ENCODE results near the gene B4GALT6.

The B4GALT6 gene

DNA sequence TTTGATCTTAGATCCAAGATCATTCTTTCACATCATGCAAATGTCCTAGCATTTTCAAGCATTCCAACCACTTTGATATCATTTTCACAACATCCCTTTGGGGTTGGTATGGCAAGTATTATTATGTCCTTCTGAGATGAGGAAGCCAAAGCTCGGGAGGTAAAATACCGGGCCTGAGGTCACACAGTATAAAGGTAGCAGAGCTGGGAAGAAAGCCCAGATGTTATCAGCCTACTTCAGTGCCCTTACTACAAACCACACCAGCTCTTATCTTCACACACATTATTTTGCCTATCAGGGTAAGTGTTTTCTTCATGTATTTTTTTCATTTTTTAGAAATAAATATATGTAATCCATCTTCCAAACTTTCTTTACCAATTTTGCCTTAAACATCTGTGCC is 4.2 kb upstream of the B4GALT6 start:
- no peak for DNase-seq (ENCODE audit: low read depth)

DNA sequence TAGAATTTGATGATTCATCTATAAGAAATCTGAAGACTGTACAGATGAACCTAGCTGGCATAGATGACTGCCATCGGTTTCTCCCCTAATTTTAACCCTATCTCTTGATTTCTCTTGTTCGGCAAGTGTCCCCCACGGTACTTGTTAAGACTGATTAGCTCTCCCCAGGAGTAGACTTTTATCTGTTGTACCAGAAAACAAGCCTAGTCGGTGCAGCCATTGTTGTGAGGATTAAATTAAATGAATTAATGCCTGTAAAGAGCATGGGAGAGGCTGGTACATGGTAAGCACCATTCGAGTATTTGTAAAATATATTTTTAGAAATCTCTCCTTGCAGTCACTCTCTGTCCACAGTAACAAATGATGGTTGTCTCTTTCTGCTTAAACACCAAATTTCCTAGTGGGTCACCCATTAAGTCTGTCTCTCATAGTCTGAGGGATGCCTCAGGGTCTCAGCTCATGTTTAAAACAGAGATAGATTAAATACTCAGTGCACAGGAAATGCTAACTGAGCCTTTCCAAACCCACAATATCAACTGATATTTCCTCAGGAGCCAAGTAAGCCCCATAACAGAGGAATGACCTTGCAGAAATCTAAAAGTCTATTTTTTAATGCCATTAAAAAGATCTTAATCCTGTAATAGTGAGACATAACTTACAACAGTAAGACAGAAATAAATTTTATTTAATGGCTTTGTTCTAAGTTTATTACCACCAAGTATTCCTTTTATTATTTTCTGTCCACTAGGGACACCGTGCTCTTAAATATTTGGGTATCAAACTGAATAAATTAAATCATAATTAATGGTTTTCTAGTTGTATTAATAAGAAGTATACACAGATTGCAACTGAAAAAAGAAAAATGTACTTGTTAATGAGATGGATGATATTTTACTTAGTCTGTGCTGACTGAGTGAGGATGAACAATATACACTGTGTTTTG is 2.9 kb upstream of the B4GALT6 start:
- DNase-seq (ENCODE audit: low read depth), result no peak

DNA sequence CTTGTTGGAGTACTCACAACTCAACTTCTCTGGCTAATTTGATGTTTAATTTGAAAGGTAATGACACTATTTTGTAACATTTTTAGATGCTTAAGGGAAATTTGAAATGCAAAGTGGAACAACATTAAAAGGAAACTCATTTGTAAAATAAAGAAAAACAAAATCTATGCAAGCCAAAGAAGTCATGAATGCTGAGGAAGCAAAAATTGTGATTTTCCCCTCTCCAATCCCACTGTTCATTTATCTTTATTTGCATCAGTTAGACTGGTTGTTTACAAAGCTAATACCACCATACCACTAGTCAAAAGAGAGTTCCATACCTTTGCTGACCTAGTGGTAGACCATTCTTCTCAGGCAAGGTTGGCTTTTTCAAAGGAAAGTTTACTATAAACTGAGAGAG is 2.2 kb upstream of the B4GALT6 start:
- DNase-seq (ENCODE audit: low read depth), result no peak

DNA sequence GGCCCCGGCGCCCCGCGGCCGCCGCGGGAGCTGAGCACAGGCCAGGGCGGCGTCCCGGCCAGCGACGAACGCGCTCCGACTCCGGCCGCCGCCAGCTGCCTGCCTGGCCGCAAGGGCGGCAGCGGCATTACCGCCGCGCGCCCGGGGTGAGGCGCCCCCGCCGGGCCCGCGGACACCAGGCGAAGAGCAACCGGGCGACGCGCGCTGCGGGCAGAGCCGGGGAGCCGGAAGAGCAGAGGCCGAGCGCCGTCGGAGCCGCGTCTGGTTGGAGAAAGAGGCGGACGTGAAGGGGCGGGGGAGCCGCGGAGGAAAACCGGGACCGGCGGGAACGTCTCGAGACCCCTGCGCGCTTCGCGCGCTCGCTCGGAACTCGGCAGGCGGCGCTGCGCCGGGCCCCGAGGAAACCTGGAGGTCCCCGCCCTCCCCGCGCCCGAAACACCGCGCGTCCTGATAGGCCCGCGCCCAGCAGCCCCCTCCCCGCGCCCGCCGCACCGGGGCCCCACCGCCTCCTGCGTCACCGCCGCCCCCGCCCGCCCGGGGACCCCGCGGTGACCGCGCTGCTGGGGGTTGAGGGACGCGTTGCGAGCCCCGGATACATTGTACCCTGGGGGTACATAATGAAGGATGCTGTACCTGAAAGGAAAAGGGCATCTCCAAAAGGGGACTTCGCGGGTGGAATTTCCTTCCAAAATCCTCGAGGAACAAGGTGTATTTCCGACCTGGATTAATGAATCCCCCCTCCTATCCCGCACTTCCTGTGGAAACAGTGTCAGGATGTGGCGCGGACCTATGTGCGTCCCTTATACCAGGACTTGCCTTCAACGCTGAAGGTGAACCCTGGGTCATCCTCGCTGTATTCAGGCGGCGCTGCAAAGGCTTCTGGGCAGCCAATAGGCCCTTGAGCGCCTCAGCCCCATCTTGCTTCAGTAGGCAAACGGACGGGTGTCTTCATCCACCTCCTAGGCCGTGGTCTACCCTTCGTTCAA is 1.0 kb upstream of the B4GALT6 start:
- DNase-seq (ENCODE audit: low read depth), result peak; percentile 19

DNA sequence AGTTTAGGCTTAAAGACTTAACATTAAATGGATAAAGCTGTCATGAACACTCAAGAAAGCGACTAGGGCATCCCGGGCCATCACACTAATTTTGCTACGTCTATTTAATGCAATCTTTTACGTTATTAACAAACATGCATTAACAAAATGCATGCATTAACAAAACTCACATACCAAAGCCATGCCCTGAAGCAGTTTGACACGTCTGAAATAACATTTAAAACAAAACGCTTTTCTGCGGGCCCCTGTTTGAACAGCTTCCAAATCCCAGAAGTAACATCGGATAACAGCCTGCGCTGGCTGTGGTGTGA is 458 bp downstream of the B4GALT6 start:
- DNase-seq (ENCODE audit: low read depth), result no peak

DNA sequence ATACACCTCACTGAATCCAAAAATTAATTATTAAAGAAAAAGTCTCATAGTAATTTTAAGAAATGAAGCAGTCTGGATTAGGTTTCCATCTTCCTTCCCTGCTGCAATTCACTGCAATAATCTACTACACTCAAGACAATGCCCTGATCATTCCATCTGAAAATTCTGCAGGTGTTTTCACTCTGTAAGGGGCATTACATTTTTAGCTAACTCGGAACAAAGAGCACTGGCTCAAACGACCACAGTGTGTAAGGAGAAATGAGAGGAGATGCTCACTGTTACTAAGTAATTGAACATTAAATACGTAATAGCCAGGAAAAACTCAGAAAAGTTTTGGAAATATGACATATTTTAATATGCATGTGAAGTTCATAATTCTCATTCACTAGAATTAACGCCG is 1.3 kb downstream of the B4GALT6 start:
- no peak for DNase-seq (ENCODE audit: low read depth)

DNA sequence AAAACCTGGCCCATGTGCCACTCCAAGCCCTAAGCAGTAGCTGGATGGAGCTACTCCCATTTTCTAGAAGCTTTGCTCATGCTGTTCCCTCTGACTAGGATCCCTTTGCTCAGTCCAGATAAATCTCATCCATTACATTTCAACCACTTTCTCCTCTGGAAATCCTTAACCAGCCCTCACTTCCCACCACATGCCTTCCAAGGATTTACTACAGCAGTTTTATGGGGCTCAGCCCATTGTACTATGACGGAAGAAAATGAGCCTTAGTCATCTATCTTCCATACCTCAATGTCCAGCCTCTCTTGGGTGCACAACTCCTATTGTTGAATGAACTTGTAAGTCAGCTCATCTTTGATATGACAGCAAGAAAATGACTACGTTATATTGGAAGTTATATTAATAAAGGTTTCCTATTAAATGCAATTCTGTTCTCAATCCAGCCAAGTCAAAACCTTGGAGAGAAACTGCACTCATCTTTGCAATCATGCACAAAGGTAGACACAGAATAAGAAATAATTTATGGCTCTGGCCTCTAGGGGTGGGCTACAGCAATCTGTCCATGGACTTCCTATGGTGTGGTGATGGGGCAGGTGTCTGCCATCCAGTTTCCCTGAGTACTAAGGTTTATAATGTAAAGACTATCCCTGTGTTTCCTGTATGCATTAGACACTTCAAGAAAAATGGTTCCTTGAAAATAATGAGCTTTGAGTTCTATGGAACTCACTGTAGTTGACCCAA is 3.4 kb downstream of the B4GALT6 start:
- DNase-seq (ENCODE audit: low read depth), result no peak

DNA sequence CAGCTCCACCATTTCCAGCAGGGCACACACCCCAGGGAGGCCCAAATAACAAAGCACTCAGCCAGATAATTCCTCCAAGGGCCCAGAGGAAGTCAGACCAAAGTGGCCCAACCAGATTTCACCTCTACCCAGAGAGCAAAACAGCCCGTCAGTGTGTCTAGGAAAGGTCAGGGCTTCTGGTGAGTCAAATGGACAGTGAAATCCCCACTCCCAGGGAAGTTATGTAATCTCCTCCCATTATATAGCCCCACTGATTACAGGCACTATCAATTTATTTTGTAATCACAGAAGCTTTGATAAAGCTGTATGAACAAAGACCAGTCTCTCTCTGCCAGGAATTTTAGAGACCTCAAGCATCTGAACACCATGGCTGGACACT is 4.0 kb downstream of the B4GALT6 start:
- DNase-seq (ENCODE audit: low read depth), result no peak

DNA sequence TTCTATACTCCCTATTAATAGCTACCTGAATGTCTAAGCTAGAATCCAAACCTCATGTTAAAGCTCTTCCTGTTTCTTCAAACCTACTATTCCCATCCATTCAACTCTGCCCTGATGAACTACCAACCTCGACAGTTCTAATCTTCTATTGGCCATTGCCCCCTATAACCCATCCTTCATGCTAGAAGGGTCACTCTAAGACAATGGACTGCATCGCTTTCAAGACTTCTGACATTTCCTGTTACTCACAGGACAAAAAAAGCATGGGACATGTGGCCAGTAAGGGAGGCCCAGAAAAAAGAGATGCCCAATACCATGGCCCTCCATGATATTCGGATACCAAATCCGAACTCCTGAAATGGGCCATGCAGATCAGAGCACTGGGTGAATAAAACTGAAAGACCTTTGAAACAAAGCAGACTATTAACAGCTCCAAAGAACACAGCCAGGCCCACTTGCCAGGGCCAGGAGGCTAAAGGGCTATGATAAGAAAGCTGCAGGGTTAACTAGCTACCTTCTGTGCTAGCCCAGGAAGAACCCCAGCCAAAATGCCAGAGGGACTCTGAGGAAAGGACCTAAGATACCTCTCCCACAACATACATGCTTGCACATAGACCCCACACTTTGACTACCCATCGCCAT is 4.5 kb downstream of the B4GALT6 start:
- DNase-seq (ENCODE audit: low read depth), result no peak

DNA sequence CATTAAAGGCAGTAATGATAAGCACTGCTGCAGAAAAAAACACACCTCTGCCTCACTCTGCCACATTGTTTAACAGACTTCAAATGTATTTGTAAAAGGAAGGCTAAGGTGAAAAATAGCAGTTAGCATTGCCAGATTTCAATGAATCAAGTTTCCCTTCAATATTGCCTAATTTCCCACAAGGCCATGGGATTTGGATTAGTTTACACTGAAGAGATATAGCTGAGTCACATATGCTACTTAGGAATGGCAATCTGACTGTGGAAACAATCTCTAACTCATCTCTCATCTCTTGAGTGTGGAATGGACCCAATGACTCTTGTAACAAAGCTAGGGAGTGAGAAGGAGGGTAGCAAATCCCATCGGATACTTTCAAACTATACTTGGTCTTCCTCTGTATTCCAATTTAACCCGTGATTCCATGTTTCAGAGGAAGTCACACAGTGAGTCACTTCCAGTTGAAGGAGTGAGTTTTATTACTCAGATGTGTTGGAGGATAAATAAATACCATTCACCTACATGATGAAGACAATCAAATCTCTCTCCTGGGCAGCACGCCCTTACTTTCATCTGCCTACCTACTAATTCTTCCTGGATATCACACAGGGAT is 5.1 kb downstream of the B4GALT6 start:
- DNase-seq (ENCODE audit: low read depth), result no peak

DNA sequence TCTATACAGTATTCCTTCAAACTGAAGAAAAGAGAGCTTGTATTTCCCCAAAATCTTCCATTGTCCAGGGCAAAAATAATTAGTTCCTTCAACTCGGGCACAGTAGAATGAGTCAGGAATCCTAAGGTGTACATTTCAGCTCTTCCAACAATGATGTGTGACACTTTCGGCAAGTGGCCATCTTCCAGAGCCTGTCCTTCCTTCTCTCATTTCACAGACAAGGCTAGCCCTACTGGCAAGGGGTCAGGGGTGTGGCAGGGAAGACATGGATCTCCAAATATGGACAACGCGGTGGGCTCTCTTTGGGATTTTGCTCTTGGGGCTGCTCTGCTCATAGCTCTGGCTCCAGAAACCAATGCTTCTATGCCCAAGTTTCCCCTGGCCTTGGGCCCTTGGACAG is 6.0 kb downstream of the B4GALT6 start:
- DNase-seq (ENCODE audit: low read depth), result no peak

DNA sequence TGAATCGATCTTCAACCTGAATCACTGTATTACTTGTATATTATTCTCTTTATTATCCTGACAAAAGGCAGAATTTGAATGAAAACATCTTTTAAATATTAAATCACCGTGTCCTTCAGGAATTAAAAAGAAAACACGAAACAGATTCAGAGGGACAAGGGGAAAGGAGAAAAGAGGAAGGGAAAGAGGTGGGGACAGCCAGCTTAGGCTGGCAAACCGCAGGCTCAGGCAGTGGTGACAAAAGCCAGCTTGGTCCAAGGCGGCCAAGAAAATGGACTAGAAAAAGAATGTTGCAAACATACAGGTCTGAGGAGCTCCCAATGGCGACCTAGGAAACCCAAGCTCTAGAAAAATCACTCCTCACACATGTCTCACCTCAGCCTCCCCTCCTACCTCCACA is 6.8 kb downstream of the B4GALT6 start:
- DNase-seq (ENCODE audit: low read depth), result no peak

DNA sequence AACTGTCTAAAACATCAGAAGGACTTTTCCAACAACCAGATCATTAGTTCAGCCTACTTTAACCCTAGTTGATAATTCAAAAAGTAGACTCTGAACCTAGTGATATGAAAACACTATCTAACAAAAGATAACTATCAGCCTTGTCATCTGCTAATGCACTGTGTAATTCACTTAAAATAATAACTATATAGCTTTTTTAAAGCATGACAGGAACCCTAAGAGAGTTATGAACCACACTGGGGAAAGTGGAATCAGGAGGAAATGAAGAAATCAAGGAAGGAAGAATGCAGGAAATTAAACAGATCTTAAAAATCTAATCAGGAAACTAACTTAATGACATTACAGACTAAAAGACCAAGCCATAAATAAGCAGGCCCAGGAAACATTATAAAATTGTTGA is 9.0 kb downstream of the B4GALT6 start:
- DNase-seq (ENCODE audit: low read depth), result no peak

DNA sequence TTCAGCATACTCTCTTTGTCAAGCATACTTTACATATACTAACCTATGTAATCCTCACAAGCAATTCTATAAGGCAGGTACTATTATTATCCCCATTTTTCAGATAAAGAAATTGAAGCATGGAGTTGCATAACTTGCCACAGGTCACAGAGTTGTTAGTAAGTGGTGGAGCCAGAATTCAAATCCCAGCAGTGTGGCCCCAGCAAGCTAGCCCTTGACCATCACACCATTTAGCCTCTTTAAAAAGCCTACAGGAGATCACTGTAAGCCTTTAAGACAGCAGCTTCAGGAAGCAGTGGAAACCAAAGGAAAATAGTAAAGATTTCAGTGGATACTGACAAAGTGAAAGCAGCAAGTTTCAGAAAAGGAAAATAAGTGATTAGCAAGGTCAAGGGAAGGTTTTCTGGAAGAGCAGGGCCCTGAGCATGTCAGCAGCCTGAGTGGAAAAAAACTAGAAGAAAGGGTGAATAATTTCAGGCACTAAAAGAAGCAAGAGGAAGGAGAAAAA is 11.7 kb downstream of the B4GALT6 start:
- DNase-seq (ENCODE audit: low read depth), result no peak

DNA sequence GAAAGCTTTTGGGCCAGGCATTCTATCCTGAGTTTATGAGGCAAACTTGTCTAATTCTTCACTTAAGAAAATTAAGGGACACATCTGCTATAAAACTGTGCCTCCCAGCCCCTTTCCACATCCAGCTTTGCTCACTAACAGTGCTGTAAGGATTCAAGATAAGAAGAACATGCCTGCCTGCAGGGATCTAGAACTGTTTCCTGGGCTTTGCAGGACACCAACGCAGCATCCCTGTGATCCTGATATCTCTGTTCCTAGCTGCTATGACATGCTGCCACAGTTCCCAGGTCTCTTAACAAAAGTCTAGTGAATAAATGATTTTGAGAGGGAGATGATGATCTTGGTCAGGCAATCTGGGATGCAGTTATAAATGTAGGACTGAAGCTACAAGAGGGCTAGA is 12.4 kb downstream of the B4GALT6 start:
- DNase-seq (ENCODE audit: low read depth), result no peak

DNA sequence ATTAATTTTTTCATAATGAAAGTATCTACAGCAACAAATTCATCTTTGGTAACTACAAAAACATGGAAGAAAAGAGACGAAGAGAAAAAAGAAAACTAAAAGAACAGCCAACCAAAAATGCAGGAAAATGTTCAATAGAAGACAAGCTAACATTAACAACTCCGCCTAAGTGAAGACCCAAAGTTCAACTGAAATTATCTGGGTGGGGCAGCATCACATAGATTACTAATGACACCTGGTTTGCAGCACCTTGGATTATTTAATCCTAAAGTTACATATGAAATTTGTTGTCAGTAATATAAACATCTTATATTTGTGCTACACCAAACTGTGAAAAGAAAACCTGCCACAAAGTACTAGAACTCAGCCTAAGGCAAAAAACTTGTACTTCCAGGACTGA is 14.8 kb downstream of the B4GALT6 start:
- no peak for DNase-seq (ENCODE audit: low read depth)

DNA sequence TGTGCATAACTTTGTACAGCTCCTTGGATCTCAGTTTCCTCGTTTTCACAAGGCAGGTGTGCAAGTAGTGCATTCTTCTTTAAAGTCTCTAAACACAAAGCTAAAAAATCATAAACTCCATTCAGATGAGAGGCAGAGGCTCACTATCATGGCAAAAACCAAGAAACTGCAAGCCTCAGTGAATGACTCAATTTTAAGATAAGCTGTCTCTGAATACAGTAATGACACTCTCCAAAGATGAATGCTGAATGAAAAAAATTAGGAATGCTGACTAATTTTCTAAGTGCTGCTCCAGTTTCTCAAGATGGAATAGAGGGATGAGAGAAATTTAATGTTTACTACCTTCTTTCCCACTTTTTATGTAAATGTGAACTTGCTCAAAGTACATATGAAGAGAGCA is 17.2 kb downstream of the B4GALT6 start:
- DNase-seq (ENCODE audit: low read depth), result no peak

DNA sequence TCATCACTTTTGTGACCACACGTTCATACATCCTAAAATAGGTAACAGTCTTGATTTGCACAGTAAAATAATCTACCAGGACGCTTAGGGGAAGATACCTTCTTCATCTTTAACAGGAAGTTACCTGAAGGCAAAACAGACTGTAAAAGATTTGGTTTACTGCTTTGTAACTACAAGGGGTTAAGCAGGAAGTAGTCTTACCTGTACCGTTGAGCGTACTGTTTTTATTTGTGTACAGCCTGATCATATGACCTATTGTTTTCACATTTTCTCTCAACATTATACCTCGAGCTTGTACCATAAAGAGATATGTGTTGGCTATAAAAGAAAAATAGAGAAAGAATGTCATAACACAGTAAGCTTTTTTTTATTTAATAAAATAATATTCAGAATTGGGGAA is 18.3 kb downstream of the B4GALT6 start:
- DNase-seq (ENCODE audit: low read depth), result no peak

DNA sequence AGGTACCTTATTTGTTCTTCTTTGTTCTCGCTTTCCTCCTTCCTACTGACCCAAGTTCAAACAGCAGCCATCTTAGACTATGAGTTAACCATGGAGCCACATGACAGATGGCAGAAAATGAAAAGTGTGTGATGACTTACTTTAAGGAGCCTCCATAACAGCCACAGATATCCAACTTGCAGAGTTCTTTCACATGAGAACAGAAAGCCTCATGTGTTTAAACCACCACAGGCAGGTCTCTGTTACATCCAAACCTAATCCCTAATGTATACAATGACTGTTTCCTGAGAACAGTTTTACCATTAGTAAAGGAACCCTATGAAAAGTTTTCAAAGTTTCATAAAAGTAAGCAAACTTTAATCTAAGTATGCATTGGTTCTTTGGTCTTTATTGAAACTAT is 20.3 kb downstream of the B4GALT6 start:
- no peak for DNase-seq (ENCODE audit: low read depth)

DNA sequence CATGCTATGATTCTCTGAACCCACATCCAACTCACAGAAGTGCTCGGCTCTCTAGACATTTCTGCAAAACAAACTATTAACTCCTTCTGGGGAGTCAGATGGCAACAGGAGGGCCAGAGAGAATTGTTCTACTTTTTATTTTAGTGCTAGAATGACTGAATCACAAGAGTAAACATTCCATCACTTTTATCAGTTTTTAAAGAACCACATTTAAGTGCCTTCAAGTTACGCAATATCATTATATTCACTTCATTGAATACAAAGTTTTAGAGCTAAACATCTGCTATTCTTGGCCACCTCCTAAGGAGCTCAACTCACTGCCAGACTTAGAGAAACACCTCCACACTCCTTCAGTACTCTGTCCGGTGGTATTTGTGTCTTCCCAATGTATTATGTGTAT is 22.4 kb downstream of the B4GALT6 start:
- DNase-seq (ENCODE audit: low read depth), result no peak

DNA sequence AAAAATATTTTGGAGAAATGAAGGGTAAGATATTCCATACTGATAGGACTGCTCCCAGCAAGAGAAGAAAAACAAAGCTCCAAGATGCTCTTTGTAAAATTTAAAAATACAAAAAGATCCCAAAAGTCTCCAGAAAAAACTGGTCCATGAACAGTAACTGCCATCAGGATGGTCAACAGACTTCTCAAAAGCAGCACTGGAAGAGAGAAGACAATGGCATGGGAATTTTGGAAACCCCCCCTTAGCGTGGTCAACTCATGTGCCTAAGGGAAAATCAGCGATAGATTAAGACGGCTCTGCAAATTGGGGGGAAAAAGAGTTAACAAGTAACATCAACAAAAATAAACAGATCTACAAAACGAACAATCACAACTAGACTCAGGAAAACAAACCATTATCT is 23.6 kb downstream of the B4GALT6 start:
- DNase-seq (ENCODE audit: low read depth), result no peak

Measured in stimulated activated CD8-positive, alpha-beta memory T cell treated with anti-CD3 and anti-CD28 coated beads, Interleukin-15, amount 100 ng/mL, for 24 hours (primary cell).